HepG2 (cell line): Measurements from ENCODE around the gene CARMIL1. TPM values are rescaled to one million over a fixed set of nuclear protein-coding genes. Genes with fewer than 3 reads are reported as not detected.

Experiments used
- HNRNPL ChIP-seq: fragments of 200-400 bp; formaldehyde crosslinking; IDR thresholded peaks from 2 replicates; pipeline ENCODE4 v1.6.1; 2017; ENCODE audit warnings: mild to moderate bottlenecking, low read depth, low read length
- JARID2 ChIP-seq: sonication (generic); formaldehyde crosslinking; IDR thresholded peaks from 2 replicates; pipeline ENCODE4 v1.8.1; 2023; ENCODE audit warnings: missing genetic modification reagents, inconsistent platforms; ENCODE audit not compliant: insufficient replicate concordance
- LCORL ChIP-seq, 2 experiments: fragments of 450-650 bp in 1 of 2; sonication (generic) in 1 of 2; formaldehyde crosslinking in 1 of 2; IDR thresholded peaks; 2 replicates each; pipeline versions ENCODE4 v1.5.0 to v1.6.1; 2017 to 2020; ENCODE audit warnings: antibody characterized with exemption in 1 of 2, missing genetic modification reagents in 1 of 2
- MTA1 ChIP-seq: sonication (generic); formaldehyde crosslinking; IDR thresholded peaks from 2 replicates; pipeline ENCODE4 v1.4.0; 2020; ENCODE audit warnings: missing genetic modification reagents, mild to moderate bottlenecking, borderline replicate concordance
- NFKBIZ ChIP-seq: IDR thresholded peaks from 2 replicates; pipeline ENCODE4 v1.6.1; 2018; ENCODE audit warnings: missing genetic modification reagents, missing compliant biosample characterization
- NR2F2 ChIP-seq: IDR thresholded peaks from 2 replicates; pipeline ENCODE4 v1.6.1; 2012; ENCODE audit warnings: low read depth, inconsistent platforms, borderline replicate concordance
- ONECUT2 ChIP-seq: sonication (generic); formaldehyde crosslinking; IDR thresholded peaks from 2 replicates; pipeline ENCODE4 v1.4.0; 2020; ENCODE audit warnings: missing genetic modification reagents
- PAX8 ChIP-seq: sonication (generic); formaldehyde crosslinking; IDR thresholded peaks from 2 replicates; pipeline ENCODE4 v1.8.0; 2022; ENCODE audit warnings: mild to moderate bottlenecking, missing genetic modification reagents, borderline replicate concordance
- RBFOX2 ChIP-seq: fragments of 200-400 bp; formaldehyde crosslinking; IDR thresholded peaks from 2 replicates; pipeline ENCODE4 v1.6.1; 2017; ENCODE audit warnings: low read depth, mild to moderate bottlenecking, low read length
- SMC3 ChIP-seq: IDR thresholded peaks from 2 replicates; pipeline ENCODE4 v1.6.1; 2011; ENCODE audit warnings: low read length, improper control_type of control experiment
- STAT5B ChIP-seq: sonication (generic); formaldehyde crosslinking; IDR thresholded peaks from 2 replicates; pipeline ENCODE4 v1.4.0; 2020; ENCODE audit warnings: missing genetic modification reagents
- STAT6 ChIP-seq: sonication (generic); formaldehyde crosslinking; IDR thresholded peaks from 2 replicates; pipeline ENCODE4 v1.4.0; 2020; ENCODE audit warnings: missing genetic modification reagents, mild to moderate bottlenecking, borderline replicate concordance
- ZKSCAN8 ChIP-seq: IDR thresholded peaks from 2 replicates; pipeline ENCODE4 v1.6.1; 2016; ENCODE audit warnings: borderline replicate concordance, missing genetic modification reagents, missing compliant biosample characterization
- ZNF124 ChIP-seq: sonication (generic); formaldehyde crosslinking; IDR thresholded peaks from 2 replicates; pipeline ENCODE4 v1.4.0; 2020; ENCODE audit warnings: missing genetic modification reagents
- ZNF136 ChIP-seq: sonication (generic); formaldehyde crosslinking; IDR thresholded peaks from 2 replicates; pipeline ENCODE4 v1.8.1; 2022; ENCODE audit warnings: low read depth, mild to moderate bottlenecking, moderate library complexity, missing genetic modification reagents
- ZNF142 ChIP-seq: sonication (generic); formaldehyde crosslinking; IDR thresholded peaks from 2 replicates; pipeline ENCODE4 v1.4.0; 2020; ENCODE audit warnings: missing genetic modification reagents
- ZNF205 ChIP-seq: IDR thresholded peaks from 2 replicates; pipeline ENCODE4 v1.6.1; 2018; ENCODE audit warnings: missing biosample characterization, missing genetic modification reagents
- ZNF335 ChIP-seq: sonication (generic); formaldehyde crosslinking; IDR thresholded peaks from 2 replicates; pipeline ENCODE4 v1.4.0; 2020; ENCODE audit warnings: missing genetic modification reagents
- ZNF484 ChIP-seq: sonication (generic); formaldehyde crosslinking; IDR thresholded peaks from 2 replicates; pipeline ENCODE4 v1.5.1; 2020; ENCODE audit warnings: mild to moderate bottlenecking, low read depth, missing genetic modification reagents, borderline replicate concordance
- ZNF746 ChIP-seq: sonication (generic); formaldehyde crosslinking; IDR thresholded peaks from 2 replicates; pipeline ENCODE4 v1.8.0; 2022; ENCODE audit warnings: mild to moderate bottlenecking, missing genetic modification reagents
- ZNF75D ChIP-seq: sonication (generic); formaldehyde crosslinking; IDR thresholded peaks from 2 replicates; pipeline ENCODE4 v1.8.1; 2023; ENCODE audit warnings: missing genetic modification reagents, mild to moderate bottlenecking, borderline replicate concordance
- polyA plus RNA-seq, 8 experiments: library from polyadenylated mRNA; depleted of rRNA in 3 of 8; stranded (reverse) in 7 of 8; unstranded in 1 of 8; fragments of >200 nt; fragmentation: Illumina TruSeq in 4 of 8; extraction: Trizol in 4 of 8; gene quantifications; 2 replicates each; pipeline versions ENCODE4 v1.2.1 to v1.2.3, GENCODE V29; 2011 to 2016; ENCODE audit warnings: low read depth in 4 of 8, missing spikeins in 1 of 8, mixed read lengths in 1 of 8; ENCODE audit not compliant: insufficient read depth in 1 of 8
- total RNA-seq, 5 experiments: library from RNA; depleted of rRNA; stranded (reverse); fragments of >200 nt; fragmentation: Illumina TruSeq; extraction: Trizol; gene quantifications; 2 replicates each; pipeline ENCODE4 v1.2.3, GENCODE V29; 2016; ENCODE audit warnings: low read depth in 1 of 5

The CARMIL1 gene
- total and polyA plus RNA-seq, 2 of the 13 experiments (the other 11 are each of a cell fraction or from before 2014, with no cell fraction given) = 1.8 to 2.6 TPM

GRCh38 chr6:25641940-25642666, 362.9 kb downstream of the CARMIL1 start (continued):
- TF ChIP-seq ZKSCAN8 (CRISPR knock-in tag) (peak; percentile 61; the same call in 1 of the 2 replicates), STAT6 (CRISPR knock-in tag) (peak; percentile 74; the same call in 1 of the 2 replicates), RBFOX2 (peak; percentile 56; the same call in 1 of the 2 replicates), ZNF142 (CRISPR knock-in tag) (no peak), JARID2 (CRISPR knock-in tag) (no peak), ZNF136 (no peak), ZNF205 (CRISPR knock-in tag) (no peak), ZNF746 (CRISPR knock-in tag) (no peak), ZNF124 (peak; percentile 54; the same call in 1 of the 2 replicates), LCORL (IDR thresholded peaks at IDR 0.05) (no peak; the same call in 1 of the 2 replicates), LCORL (CRISPR knock-in tag; IDR thresholded peaks at IDR 0.05) (peak; percentile 74), NR2F2 (0 out of 2 replicates have a peak, but pooled peaks have one; percentile 10), MTA1 (CRISPR knock-in tag) (no peak), ZNF75D (CRISPR knock-in tag) (no peak), SMC3 (peak; percentile 6; the same call in 1 of the 2 replicates), ZNF484 (CRISPR knock-in tag) (no peak), PAX8 (no peak), STAT5B (CRISPR knock-in tag) (no peak), ZNF335 (CRISPR knock-in tag) (no peak), ONECUT2 (CRISPR knock-in tag) (0 out of 2 replicates have a peak, but pooled peaks have one; percentile 46), HNRNPL (no peak), NFKBIZ (CRISPR knock-in tag) (no peak)
